ENCODE data around the gene WDR83. TPM values are rescaled to one million over a fixed set of nuclear protein-coding genes. Genes with fewer than 3 reads are reported as not detected.

WDR83 gene
- total and polyA plus RNA-seq, 10 of the 15 experiments (the other 5 are each of a cell fraction or from before 2014, with no cell fraction given), result 0.58 to 17.7 (median 10.8) TPM

GRCh38 chr19:12641456-12641855, 25.2 kb upstream of the WDR83 start:
- intact Hi-C loops (cut with micrococcal nuclease; ENCODE audit: unreplicated experiment) (no loop called here), in situ Hi-C loops (cut with MboI) (no loop called here)
- no peaks in the 10 kb centered on the region for H3K9me3 ChIP-seq (replicated peaks; ENCODE audit: control insufficient read depth, insufficient read depth, low read length)
- H3K79me2 ChIP-seq (ENCODE audit: control insufficient read depth, insufficient read depth, low read length), result no peaks in the 10 kb centered on the region
- no peaks in the 10 kb centered on the region for H3K27me3 ChIP-seq (replicated peaks in 1 of 2; ENCODE audit: control insufficient read depth in 2 of 2, insufficient read depth in 2 of 2, low read length in 1 of 2)
- no peak for TF ChIP-seq WRNIP1 (IDR thresholded peaks at IDR 0.05; ENCODE audit: borderline replicate concordance, low read depth, low read length)
- TF ChIP-seq SREBF1 (IDR thresholded peaks at IDR 0.05; ENCODE audit: low read length), result no peak
- TF ChIP-seq ESRRA (IDR thresholded peaks at IDR 0.05; ENCODE audit: low read length), result no peak
- TF ChIP-seq ZBTB40 (IDR thresholded peaks at IDR 0.05; ENCODE audit: borderline replicate concordance), result no peak
- no peak for TF ChIP-seq POLR2AphosphoS2 (IDR thresholded peaks at IDR 0.05; ENCODE audit: low read depth, low read length)
- TF ChIP-seq TCF7 (IDR thresholded peaks at IDR 0.05; ENCODE audit: borderline replicate concordance), result no peak
- no peak for TF ChIP-seq CHD1 (IDR thresholded peaks at IDR 0.05; ENCODE audit: low read depth, low read length)
- no peak for TF ChIP-seq BCLAF1 (IDR thresholded peaks at IDR 0.05)
- TF ChIP-seq HDAC2 (IDR thresholded peaks at IDR 0.05), result no peak
- no peak for TF ChIP-seq IKZF2 (IDR thresholded peaks at IDR 0.05)
- no peak for TF ChIP-seq MEF2B (IDR thresholded peaks at IDR 0.05; ENCODE audit: partially characterized antibody, poor library complexity, severe bottlenecking)
- 88% methylated on average over 13 of the region's 13 CpGs for WGBS (ENCODE audit: insufficient coverage, insufficient replicate concordance, low lambda C conversion rate, missing lambda C conversion rate)
- RAD21 ChIA-PET (ENCODE audit: unreplicated experiment), result no interaction called here
- no peak overlapping the region for H2AFZ ChIP-seq (ENCODE audit: control insufficient read depth, low read depth, low read length)
- FAIRE-seq (no peak), ATAC-seq (no peak), DNase-seq (ENCODE audit: low read depth, low spot score) (no peak)
- no peak overlapping the region for H3K27ac ChIP-seq (ENCODE audit: control insufficient read depth, insufficient read depth)
- no TSS peak for BruUV-seq (replicated peaks)
- SMC1A ChIA-PET (ENCODE audit: uncharacterized antibody, unreplicated experiment), result no interaction called here
- H3K4me3 ChIP-seq, result no peak overlapping the region
- peaks cover 0 to 4% of the 10 kb centered on the region in 2 experiments; a peak in 1 of 4 replicates for H3K36me3 ChIP-seq (ENCODE audit: control insufficient read depth in 2 of 2, insufficient read depth in 2 of 2, low read length in 1 of 2)
- H3K4me1 ChIP-seq (ENCODE audit: control insufficient read depth, insufficient read depth, low read length), result 0 out of 2 replicates have a peak, but pooled peaks cover 5% of the 10 kb centered on the region
- POLR2A ChIA-PET, result no interaction called here
- no peaks in the 10 kb centered on the region for H4K20me1 ChIP-seq (ENCODE audit: control insufficient read depth, insufficient read depth)
- no peak overlapping the region for H3K9ac ChIP-seq (ENCODE audit: control insufficient read depth, insufficient read depth, low read length)
- no peak overlapping the region for H3K4me2 ChIP-seq (ENCODE audit: control insufficient read depth, insufficient read depth)
- CTCF ChIA-PET, result interaction anchor here (0.5 to 2.3 kb wide), 2 partner anchors 30 to 67 kb away, joined by 3 to 15 read pairs; no protein-coding TSS in a partner anchor
